ENCODE results near the gene UNC50.

The UNC50 gene

DNA sequence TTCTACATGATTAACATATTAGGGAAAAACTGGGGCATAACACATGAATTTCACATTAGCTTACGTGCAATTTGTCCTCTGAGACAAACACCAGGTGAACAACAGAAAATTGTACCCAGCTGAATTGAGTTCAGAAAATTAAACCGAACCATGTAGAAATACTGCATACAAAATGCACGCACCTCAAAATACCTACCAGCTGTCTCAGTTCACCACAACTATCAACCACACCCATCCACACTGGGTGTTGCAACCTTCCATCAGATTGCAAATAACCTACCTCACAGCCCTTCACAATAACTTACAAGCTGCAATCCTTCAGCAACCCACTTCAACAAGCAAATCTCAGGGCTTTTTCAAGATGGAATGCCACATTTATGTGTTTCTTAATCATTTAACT lies 55.9 kb downstream of the UNC50 start:
- DNase-seq (ENCODE audit: low read depth, low spot score), result no peak

DNA sequence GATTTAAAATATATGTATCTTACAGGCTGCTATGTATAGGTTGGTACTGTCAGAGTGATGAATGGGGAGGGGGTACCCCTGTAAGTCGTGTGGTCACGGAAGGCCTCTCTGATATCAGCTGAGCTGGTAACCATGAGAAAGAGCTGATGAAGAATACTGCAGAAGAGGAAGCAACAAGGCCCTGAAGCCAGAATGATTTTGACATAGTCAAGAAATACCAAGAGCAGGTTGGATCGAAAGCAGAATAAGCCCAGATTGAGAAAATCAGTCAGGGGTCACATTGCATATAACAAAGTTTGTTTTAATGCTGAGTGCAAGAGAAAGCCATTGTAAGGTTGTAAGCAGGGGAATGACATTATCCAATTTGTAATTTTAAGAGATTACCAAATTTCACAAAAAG lies 57.3 kb downstream of the UNC50 start:
- no peak for DNase-seq (ENCODE audit: low read depth, low spot score)

Measured in activated naive CD8-positive, alpha-beta T cell treated with anti-CD3 and anti-CD28 coated beads, Interleukin-2, amount 50 U/mL, for 16 hours (primary cell).